Transverse colon (tissue), 3 donors: ENCODE data around the gene UGT1A10.

Experiments
- EP300 ChIP-seq: sonication (generic); formaldehyde crosslinking; IDR thresholded peaks from one replicate; pipeline ENCODE4 v1.6.1; 2017; ENCODE audit warnings: antibody characterized with exemption, low read depth
- POLR2A ChIP-seq: fragments of 450-650 bp; IDR thresholded peaks from one replicate; pipeline ENCODE4 v1.6.1; 2016; ENCODE audit warnings: antibody characterized with exemption, mild to moderate bottlenecking, moderate library complexity
- TF ChIP-seq, protein P1 (sequence below), 5 experiments: fragments of 200-600 bp in 3 of 5; fragments of 450-650 bp in 2 of 5; sonication (generic) in 3 of 5; IDR thresholded peaks; 1 replicate in 2 of 5; 2 replicates in 3 of 5; pipeline ENCODE4 v1.5.1; 2016 to 2017; ENCODE audit warnings: antibody characterized with exemption in 5 of 5, inconsistent platforms in 3 of 5, mild to moderate bottlenecking in 2 of 5, moderate library complexity in 1 of 5

DNA sequence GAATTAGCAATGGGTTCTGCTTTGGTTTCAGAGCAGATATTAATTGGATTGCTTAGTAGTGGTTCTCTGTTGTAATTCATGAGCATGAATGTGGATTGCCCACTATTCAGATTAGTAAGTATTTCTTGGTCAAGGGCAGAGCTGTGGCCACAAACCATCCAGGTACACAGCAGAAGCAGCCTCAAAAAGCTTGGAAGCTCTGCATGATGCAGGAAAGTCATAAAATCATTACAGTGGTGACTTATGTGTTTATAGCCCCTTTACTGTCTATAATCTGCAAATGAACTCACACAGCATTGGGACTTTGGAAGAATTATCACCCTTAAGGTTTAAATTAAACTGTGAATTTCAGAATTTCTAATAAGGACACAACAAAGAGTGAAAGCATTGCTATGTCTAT, 121.9 kb downstream of the UGT1A10 start:
- TF ChIP-seq, protein P1, sequence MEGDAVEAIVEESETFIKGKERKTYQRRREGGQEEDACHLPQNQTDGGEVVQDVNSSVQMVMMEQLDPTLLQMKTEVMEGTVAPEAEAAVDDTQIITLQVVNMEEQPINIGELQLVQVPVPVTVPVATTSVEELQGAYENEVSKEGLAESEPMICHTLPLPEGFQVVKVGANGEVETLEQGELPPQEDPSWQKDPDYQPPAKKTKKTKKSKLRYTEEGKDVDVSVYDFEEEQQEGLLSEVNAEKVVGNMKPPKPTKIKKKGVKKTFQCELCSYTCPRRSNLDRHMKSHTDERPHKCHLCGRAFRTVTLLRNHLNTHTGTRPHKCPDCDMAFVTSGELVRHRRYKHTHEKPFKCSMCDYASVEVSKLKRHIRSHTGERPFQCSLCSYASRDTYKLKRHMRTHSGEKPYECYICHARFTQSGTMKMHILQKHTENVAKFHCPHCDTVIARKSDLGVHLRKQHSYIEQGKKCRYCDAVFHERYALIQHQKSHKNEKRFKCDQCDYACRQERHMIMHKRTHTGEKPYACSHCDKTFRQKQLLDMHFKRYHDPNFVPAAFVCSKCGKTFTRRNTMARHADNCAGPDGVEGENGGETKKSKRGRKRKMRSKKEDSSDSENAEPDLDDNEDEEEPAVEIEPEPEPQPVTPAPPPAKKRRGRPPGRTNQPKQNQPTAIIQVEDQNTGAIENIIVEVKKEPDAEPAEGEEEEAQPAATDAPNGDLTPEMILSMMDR (IDR thresholded peaks at IDR 0.05) = no peak
- TF ChIP-seq EP300 = no peak
- no peak for TF ChIP-seq POLR2A
